HEK293 (cell line): ENCODE results near the gene STRN4.
A peak's percentile ranks its signal among the peaks of the same experiment; 100 is the strongest.

Experiments
- GLI2 ChIP-seq: fragments of 450-650 bp; formaldehyde crosslinking; IDR thresholded peaks from 2 replicates; pipeline ENCODE4; 2017; ENCODE audit warnings: missing biosample characterization, missing genetic modification characterization, low read depth, borderline replicate concordance
- KLF16 ChIP-seq: fragments of 450-650 bp; formaldehyde crosslinking; IDR thresholded peaks from 2 replicates; pipeline ENCODE4 v1.5.1; 2017; ENCODE audit warnings: missing biosample characterization, missing genetic modification characterization
- MEIS1 ChIP-seq: sonication (generic); formaldehyde crosslinking; IDR thresholded peaks from 2 replicates; pipeline ENCODE4 v1.8.1; 2022; ENCODE audit warnings: missing genetic modification reagents, mild to moderate bottlenecking, borderline replicate concordance
- MYNN ChIP-seq: fragments of 450-650 bp; formaldehyde crosslinking; IDR thresholded peaks from 2 replicates; pipeline ENCODE4 v1.5.1; 2016; ENCODE audit warnings: missing biosample characterization, missing genetic modification characterization, borderline replicate concordance
- MZF1 ChIP-seq: fragments of 450-650 bp; formaldehyde crosslinking; IDR thresholded peaks from 2 replicates; pipeline ENCODE4 v1.5.1; 2017; ENCODE audit warnings: missing biosample characterization, missing genetic modification characterization, borderline replicate concordance
- SP2 ChIP-seq: fragments of 450-650 bp; formaldehyde crosslinking; IDR thresholded peaks from 2 replicates; pipeline ENCODE4 v1.5.1; 2016; ENCODE audit warnings: missing biosample characterization, missing genetic modification characterization
- ZBTB7A ChIP-seq: fragments of 450-650 bp; formaldehyde crosslinking; IDR thresholded peaks from 2 replicates; pipeline ENCODE4 v1.5.1; 2016; ENCODE audit warnings: low read depth, missing biosample characterization, missing genetic modification characterization
- ZNF223 ChIP-seq: fragments of 450-650 bp; formaldehyde crosslinking; IDR thresholded peaks from 2 replicates; pipeline ENCODE4 v1.5.1; 2016; ENCODE audit warnings: missing biosample characterization, missing genetic modification characterization
- ZNF274 ChIP-seq, 2 experiments: fragments of 200-500 bp in 1 of 2; fragments of 450-650 bp in 1 of 2; sonication (Bioruptor generic) in 1 of 2; formaldehyde crosslinking in 1 of 2; IDR thresholded peaks; 2 replicates each; pipeline versions ENCODE4 v1.5.1 to v1.6.1; 2014 to 2016; ENCODE audit warnings: borderline replicate concordance in 1 of 2, inconsistent platforms in 1 of 2, low read length in 1 of 2, missing biosample characterization in 1 of 2, missing genetic modification characterization in 1 of 2
- ZNF423 ChIP-seq: fragments of 450-650 bp; formaldehyde crosslinking; IDR thresholded peaks from 2 replicates; pipeline ENCODE4 v1.5.1; 2016; ENCODE audit warnings: missing biosample characterization, missing genetic modification characterization
- ZNF426 ChIP-seq: fragments of 450-650 bp; formaldehyde crosslinking; IDR thresholded peaks from 2 replicates; pipeline ENCODE4 v1.5.1; 2017; ENCODE audit warnings: missing biosample characterization, missing genetic modification characterization, mild to moderate bottlenecking, inconsistent platforms, moderate library complexity
- ZNF473 ChIP-seq: fragments of 450-650 bp; formaldehyde crosslinking; IDR thresholded peaks from 2 replicates; pipeline ENCODE4 v1.5.1; 2017; ENCODE audit warnings: missing biosample characterization, missing genetic modification characterization
- ZNF558 ChIP-seq: fragments of 450-650 bp; formaldehyde crosslinking; IDR thresholded peaks from 2 replicates; pipeline ENCODE4 v1.5.1; 2016; ENCODE audit warnings: missing biosample characterization, missing genetic modification characterization
- ZNF560 ChIP-seq: fragments of 450-650 bp; formaldehyde crosslinking; IDR thresholded peaks from 2 replicates; pipeline ENCODE4 v1.5.1; 2017; ENCODE audit warnings: missing biosample characterization, missing genetic modification characterization, borderline replicate concordance
- ZNF621 ChIP-seq: fragments of 450-650 bp; formaldehyde crosslinking; IDR thresholded peaks from 2 replicates; pipeline ENCODE4 v1.5.1; 2017; ENCODE audit warnings: missing biosample characterization, missing genetic modification characterization
- ZNF624 ChIP-seq: fragments of 450-650 bp; formaldehyde crosslinking; IDR thresholded peaks from 2 replicates; pipeline ENCODE4 v1.5.1; 2017; ENCODE audit warnings: missing biosample characterization, missing genetic modification characterization
- ZNF707 ChIP-seq: fragments of 450-650 bp; formaldehyde crosslinking; IDR thresholded peaks from 2 replicates; pipeline ENCODE4 v1.5.1; 2016; ENCODE audit warnings: missing biosample characterization, missing genetic modification characterization
- ZNF776 ChIP-seq: fragments of 450-650 bp; formaldehyde crosslinking; IDR thresholded peaks from 2 replicates; pipeline ENCODE4 v1.5.0; 2017; ENCODE audit warnings: missing biosample characterization, missing genetic modification characterization, borderline replicate concordance
- ZNF837 ChIP-seq: fragments of 450-650 bp; formaldehyde crosslinking; IDR thresholded peaks from 2 replicates; pipeline ENCODE4 v1.5.1; 2016; ENCODE audit warnings: missing biosample characterization, missing genetic modification characterization
- ZXDB ChIP-seq: fragments of 450-650 bp; formaldehyde crosslinking; IDR thresholded peaks from 2 replicates; pipeline ENCODE4 v1.5.1; 2016; ENCODE audit warnings: missing biosample characterization, missing genetic modification characterization
- TF ChIP-seq, protein P1 (sequence below): fragments of 450-650 bp; formaldehyde crosslinking; IDR thresholded peaks from 2 replicates; pipeline ENCODE4 v1.5.1; 2016; ENCODE audit warnings: missing biosample characterization, missing genetic modification characterization
- TF ChIP-seq, protein P2 (sequence below): fragments of 450-650 bp; formaldehyde crosslinking; IDR thresholded peaks from 2 replicates; pipeline ENCODE4 v1.5.1; 2017; ENCODE audit warnings: missing biosample characterization, mild to moderate bottlenecking, missing genetic modification characterization, moderate library complexity
- TF ChIP-seq, protein P3 (sequence below): fragments of 450-650 bp; formaldehyde crosslinking; IDR thresholded peaks from 2 replicates; pipeline ENCODE4 v1.5.1; 2016; ENCODE audit warnings: missing biosample characterization, missing genetic modification characterization
- TF ChIP-seq, protein P4 (sequence below): fragments of 450-650 bp; formaldehyde crosslinking; IDR thresholded peaks from 2 replicates; pipeline ENCODE4 v1.5.1; 2016; ENCODE audit warnings: missing biosample characterization, missing genetic modification characterization, low read depth
- TF ChIP-seq, protein P5 (sequence below): fragments of 450-650 bp; formaldehyde crosslinking; IDR thresholded peaks from 2 replicates; pipeline ENCODE4 v1.5.1; 2016; ENCODE audit warnings: missing biosample characterization, missing genetic modification characterization
- TF ChIP-seq, protein P6 (sequence below): fragments of 450-650 bp; formaldehyde crosslinking; IDR thresholded peaks from 2 replicates; pipeline ENCODE4 v1.5.1; 2016; ENCODE audit warnings: missing biosample characterization, missing genetic modification characterization, low read depth
- TF ChIP-seq, protein P7 (sequence below): fragments of 450-650 bp; formaldehyde crosslinking; IDR thresholded peaks from 2 replicates; pipeline ENCODE4 v1.5.1; 2016; ENCODE audit warnings: missing biosample characterization, missing genetic modification characterization

Gene STRN4

DNA sequence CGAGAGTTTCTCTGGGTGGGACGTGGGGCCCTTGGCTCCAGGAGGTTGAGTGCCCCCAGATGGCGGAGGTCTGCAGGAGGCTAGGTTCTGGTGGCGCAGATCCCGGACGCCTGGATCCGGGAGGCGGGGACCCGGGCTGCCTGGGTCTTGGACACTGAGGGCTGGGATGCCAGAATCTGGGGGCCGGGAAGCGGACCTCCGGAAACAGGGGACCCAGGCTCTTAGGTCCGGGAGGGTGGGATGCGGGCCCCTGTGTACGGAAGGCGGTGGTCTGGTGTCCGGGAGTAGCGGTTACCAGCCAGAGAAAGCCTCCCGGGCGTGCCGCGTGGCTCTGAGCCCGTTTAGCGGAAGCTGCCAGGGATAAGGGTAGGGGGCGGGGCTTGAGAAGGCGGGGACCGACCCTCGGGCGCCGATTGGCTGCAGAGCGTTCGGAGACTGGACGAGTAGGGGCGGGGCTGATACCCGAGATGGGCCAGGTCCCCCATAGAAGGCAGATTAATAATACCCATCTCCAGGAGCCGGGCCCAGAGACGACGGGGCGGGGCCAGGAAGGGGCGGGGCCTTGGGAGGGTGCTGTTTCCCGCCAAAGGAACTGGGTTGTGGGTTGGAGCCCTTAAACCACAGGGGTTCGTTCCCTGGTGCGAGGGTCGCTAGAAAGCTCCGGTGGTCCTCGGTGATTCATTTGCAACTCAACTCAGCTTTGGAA is 42.2 kb upstream of the STRN4 start, which contains the start of gene SLC1A5 (continued):
- TF ChIP-seq, protein P1, sequence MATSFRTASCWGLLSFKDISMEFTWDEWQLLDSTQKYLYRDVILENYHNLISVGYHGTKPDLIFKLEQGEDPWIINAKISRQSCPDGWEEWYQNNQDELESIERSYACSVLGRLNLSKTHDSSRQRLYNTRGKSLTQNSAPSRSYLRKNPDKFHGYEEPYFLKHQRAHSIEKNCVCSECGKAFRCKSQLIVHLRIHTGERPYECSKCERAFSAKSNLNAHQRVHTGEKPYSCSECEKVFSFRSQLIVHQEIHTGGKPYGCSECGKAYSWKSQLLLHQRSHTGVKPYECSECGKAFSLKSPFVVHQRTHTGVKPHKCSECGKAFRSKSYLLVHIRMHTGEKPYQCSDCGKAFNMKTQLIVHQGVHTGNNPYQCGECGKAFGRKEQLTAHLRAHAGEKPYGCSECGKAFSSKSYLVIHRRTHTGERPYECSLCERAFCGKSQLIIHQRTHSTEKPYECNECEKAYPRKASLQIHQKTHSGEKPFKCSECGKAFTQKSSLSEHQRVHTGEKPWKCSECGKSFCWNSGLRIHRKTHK = no peak
- no peak for TF ChIP-seq ZNF621 (tag by site-specific recombination)
- TF ChIP-seq, protein P2, sequence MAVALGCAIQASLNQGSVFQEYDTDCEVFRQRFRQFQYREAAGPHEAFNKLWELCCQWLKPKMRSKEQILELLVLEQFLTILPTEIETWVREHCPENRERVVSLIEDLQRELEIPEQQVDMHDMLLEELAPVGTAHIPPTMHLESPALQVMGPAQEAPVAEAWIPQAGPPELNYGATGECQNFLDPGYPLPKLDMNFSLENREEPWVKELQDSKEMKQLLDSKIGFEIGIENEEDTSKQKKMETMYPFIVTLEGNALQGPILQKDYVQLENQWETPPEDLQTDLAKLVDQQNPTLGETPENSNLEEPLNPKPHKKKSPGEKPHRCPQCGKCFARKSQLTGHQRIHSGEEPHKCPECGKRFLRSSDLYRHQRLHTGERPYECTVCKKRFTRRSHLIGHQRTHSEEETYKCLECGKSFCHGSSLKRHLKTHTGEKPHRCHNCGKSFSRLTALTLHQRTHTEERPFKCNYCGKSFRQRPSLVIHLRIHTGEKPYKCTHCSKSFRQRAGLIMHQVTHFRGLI (tag by site-specific recombination) = no peak
- no peak for TF ChIP-seq ZNF707 (tag by site-specific recombination)
- TF ChIP-seq ZXDB (tag by site-specific recombination) = peak; percentile 79
- TF ChIP-seq ZNF560 (tag by site-specific recombination) = no peak
- TF ChIP-seq, protein P3, sequence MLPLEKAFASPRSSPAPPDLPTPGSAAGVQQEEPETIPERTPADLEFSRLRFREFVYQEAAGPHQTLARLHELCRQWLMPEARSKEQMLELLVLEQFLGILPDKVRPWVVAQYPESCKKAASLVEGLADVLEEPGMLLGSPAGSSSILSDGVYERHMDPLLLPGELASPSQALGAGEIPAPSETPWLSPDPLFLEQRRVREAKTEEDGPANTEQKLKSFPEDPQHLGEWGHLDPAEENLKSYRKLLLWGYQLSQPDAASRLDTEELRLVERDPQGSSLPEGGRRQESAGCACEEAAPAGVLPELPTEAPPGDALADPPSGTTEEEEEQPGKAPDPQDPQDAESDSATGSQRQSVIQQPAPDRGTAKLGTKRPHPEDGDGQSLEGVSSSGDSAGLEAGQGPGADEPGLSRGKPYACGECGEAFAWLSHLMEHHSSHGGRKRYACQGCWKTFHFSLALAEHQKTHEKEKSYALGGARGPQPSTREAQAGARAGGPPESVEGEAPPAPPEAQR = peak; percentile 66; the same call in 1 of the 2 replicates
- no peak for TF ChIP-seq ZNF274 (IDR thresholded peaks at IDR 0.05; ENCODE audit: low read length)
- no peak for TF ChIP-seq ZNF274 (tag by site-specific recombination; IDR thresholded peaks at IDR 0.05; ENCODE audit: borderline replicate concordance)
- no peak for TF ChIP-seq ZNF837 (tag by site-specific recombination)
- no peak for TF ChIP-seq MZF1 (tag by site-specific recombination)
- no peak for TF ChIP-seq ZNF423
- TF ChIP-seq ZNF624 (tag by site-specific recombination) = no peak
- no peak for TF ChIP-seq ZNF776 (tag by site-specific recombination)
- peak; percentile 90 for TF ChIP-seq KLF16 (tag by site-specific recombination)
- TF ChIP-seq ZNF223 (tag by site-specific recombination) = no peak
- no peak for TF ChIP-seq MYNN
- TF ChIP-seq ZNF426 (tag by site-specific recombination) = no peak
- no peak for TF ChIP-seq ZNF473 (tag by site-specific recombination)
- TF ChIP-seq MEIS1 = no peak
- TF ChIP-seq, protein P4, sequence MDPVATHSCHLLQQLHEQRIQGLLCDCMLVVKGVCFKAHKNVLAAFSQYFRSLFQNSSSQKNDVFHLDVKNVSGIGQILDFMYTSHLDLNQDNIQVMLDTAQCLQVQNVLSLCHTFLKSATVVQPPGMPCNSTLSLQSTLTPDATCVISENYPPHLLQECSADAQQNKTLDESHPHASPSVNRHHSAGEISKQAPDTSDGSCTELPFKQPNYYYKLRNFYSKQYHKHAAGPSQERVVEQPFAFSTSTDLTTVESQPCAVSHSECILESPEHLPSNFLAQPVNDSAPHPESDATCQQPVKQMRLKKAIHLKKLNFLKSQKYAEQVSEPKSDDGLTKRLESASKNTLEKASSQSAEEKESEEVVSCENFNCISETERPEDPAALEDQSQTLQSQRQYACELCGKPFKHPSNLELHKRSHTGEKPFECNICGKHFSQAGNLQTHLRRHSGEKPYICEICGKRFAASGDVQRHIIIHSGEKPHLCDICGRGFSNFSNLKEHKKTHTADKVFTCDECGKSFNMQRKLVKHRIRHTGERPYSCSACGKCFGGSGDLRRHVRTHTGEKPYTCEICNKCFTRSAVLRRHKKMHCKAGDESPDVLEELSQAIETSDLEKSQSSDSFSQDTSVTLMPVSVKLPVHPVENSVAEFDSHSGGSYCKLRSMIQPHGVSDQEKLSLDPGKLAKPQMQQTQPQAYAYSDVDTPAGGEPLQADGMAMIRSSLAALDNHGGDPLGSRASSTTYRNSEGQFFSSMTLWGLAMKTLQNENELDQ = no peak
- no peak; the same call in 1 of the 2 replicates for TF ChIP-seq ZBTB7A
- TF ChIP-seq, protein P5, sequence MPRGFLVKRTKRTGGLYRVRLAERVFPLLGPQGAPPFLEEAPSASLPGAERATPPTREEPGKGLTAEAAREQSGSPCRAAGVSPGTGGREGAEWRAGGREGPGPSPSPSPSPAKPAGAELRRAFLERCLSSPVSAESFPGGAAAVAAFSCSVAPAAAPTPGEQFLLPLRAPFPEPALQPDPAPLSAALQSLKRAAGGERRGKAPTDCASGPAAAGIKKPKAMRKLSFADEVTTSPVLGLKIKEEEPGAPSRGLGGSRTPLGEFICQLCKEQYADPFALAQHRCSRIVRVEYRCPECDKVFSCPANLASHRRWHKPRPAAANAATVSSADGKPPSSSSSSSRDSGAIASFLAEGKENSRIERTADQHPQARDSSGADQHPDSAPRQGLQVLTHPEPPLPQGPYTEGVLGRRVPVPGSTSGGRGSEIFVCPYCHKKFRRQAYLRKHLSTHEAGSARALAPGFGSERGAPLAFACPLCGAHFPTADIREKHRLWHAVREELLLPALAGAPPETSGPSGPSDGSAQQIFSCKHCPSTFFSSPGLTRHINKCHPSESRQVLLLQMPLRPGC = no peak
- TF ChIP-seq, protein P6, sequence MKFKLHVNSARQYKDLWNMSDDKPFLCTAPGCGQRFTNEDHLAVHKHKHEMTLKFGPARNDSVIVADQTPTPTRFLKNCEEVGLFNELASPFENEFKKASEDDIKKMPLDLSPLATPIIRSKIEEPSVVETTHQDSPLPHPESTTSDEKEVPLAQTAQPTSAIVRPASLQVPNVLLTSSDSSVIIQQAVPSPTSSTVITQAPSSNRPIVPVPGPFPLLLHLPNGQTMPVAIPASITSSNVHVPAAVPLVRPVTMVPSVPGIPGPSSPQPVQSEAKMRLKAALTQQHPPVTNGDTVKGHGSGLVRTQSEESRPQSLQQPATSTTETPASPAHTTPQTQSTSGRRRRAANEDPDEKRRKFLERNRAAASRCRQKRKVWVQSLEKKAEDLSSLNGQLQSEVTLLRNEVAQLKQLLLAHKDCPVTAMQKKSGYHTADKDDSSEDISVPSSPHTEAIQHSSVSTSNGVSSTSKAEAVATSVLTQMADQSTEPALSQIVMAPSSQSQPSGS (tag by site-specific recombination) = no peak
- TF ChIP-seq, protein P7, sequence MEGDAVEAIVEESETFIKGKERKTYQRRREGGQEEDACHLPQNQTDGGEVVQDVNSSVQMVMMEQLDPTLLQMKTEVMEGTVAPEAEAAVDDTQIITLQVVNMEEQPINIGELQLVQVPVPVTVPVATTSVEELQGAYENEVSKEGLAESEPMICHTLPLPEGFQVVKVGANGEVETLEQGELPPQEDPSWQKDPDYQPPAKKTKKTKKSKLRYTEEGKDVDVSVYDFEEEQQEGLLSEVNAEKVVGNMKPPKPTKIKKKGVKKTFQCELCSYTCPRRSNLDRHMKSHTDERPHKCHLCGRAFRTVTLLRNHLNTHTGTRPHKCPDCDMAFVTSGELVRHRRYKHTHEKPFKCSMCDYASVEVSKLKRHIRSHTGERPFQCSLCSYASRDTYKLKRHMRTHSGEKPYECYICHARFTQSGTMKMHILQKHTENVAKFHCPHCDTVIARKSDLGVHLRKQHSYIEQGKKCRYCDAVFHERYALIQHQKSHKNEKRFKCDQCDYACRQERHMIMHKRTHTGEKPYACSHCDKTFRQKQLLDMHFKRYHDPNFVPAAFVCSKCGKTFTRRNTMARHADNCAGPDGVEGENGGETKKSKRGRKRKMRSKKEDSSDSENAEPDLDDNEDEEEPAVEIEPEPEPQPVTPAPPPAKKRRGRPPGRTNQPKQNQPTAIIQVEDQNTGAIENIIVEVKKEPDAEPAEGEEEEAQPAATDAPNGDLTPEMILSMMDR (tag by site-specific recombination) = no peak; the same call in 1 of the 2 replicates
- TF ChIP-seq SP2 (tag by site-specific recombination) = peak; percentile 94
- TF ChIP-seq ZNF558 = no peak; the same call in 1 of the 2 replicates
- no peak for TF ChIP-seq GLI2 (tag by site-specific recombination)
